Ectodermal cell (in vitro differentiated cells): Measurements from ENCODE around the gene TCP11.
"Not testable (repeated sequence)": the region's sequence is repeated elsewhere in the genome, so short reads cannot be mapped to it uniquely, and the experiment has no call there.

Source experiments
- H3K27ac ChIP-seq: 2 replicates; pipeline ENCODE4 v1.7.0; 2013; ENCODE audit warnings: mild to moderate bottlenecking, low read depth, low read length; ENCODE audit not compliant: insufficient read depth, poor library complexity, severe bottlenecking
- H3K27me3 ChIP-seq: 2 replicates; pipeline ENCODE4 v1.7.0; 2013; ENCODE audit warnings: mild to moderate bottlenecking, low read length; ENCODE audit not compliant: insufficient read depth, control insufficient read depth, poor library complexity, severe bottlenecking
- H3K36me3 ChIP-seq: one replicate; pipeline ENCODE4 v1.7.0; 2013; ENCODE audit warnings: low read length; ENCODE audit not compliant: control insufficient read depth, insufficient read depth
- H3K4me1 ChIP-seq: one replicate; pipeline ENCODE4 v1.7.0; 2013; ENCODE audit warnings: low read length; ENCODE audit not compliant: control insufficient read depth, insufficient read depth
- H3K4me3 ChIP-seq: 2 replicates; pipeline ENCODE4 v1.7.0; 2013; ENCODE audit warnings: low read depth, low read length, control low read depth; ENCODE audit not compliant: insufficient read depth
- H3K9me3 ChIP-seq: 2 replicates; pipeline ENCODE4 v1.7.0; 2013; ENCODE audit warnings: mild to moderate bottlenecking, low read length, moderate library complexity; ENCODE audit not compliant: control insufficient read depth
- WGBS, 2 experiments: methylation state at CpG; one replicate each; pipeline ENCODE4 v1.1.7; 2013; ENCODE audit warnings: missing lambda C conversion rate in 2 of 2; 5-methylcytosine and 5-hydroxymethylcytosine counted together

Gene TCP11

DNA sequence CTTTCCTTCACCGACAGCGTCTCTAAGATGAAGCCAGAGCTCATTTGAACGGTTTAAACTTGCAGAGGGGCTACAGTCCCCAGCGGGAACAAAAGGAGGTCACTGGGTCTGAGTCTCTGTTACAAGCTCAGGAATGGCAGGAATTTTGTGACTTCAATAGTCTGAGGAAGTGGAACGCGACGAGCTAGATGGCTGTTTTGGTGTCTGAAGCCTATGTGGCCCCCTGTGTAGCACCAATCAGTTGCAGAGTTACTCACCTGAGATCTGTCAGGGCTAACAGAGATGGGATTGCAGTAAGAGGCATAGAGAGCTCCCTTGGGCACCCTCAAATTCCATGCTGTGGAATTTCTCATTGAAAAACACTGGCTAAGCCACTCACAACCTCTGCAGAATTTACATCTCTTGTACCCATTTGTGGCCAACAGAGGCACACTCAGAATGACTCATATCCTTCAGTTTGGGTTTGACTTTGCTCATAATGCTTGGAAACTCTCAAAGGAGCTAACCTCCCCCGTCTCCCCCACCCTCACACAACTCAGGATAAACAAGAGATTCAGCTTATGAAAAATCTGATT lies 7.1 kb upstream of the TCP11 start:
- H3K27me3 ChIP-seq: no peaks in the 10 kb centered on the region
- H3K36me3 ChIP-seq: no peaks in the 10 kb centered on the region
- no peak overlapping the region for H3K4me3 ChIP-seq
- peaks cover 27% of the 10 kb centered on the region for H3K4me1 ChIP-seq
- peak overlapping the region; percentile 85 for H3K27ac ChIP-seq
- WGBS, 2 experiments: 8 to 9% methylated on average over 8 of the region's 8 CpGs
- H3K9me3 ChIP-seq: no peaks in the 10 kb centered on the region

DNA sequence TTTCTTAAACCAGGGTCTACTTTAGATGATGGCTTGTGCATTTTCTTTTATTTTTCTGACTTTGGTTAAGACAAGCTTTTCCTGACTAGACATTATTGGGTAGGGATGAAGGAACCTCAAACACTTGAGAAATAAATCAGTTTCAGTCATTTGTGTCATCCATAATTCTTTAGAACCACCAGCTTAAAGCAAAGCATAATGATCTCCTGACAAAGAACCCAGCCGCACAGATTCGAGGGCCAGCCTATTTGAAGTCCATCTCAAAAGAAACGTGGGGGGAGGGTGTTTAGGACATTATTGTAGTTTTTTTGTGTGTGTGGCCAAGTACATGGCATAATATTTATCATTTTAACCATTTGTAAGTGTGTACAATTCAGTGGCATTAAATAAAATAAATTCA lies 6.3 kb upstream of the TCP11 start:
- H3K4me3 ChIP-seq: no peak overlapping the region
- no peaks in the 10 kb centered on the region for H3K9me3 ChIP-seq
- peak overlapping the region; percentile 85 for H3K27ac ChIP-seq
- 27 to 39% methylated on average over 3 of the region's 3 CpGs for WGBS, 2 experiments
- H3K36me3 ChIP-seq: no peaks in the 10 kb centered on the region
- H3K4me1 ChIP-seq: peaks cover 27% of the 10 kb centered on the region
- H3K27me3 ChIP-seq: no peaks in the 10 kb centered on the region

- Histone ChIP-seq H3K27me3 (no peaks in the 10 kb centered on the region), H3K27ac (peak overlapping the region; percentile 85)
- 84 to 88% methylated on average over 3 of the region's 3 CpGs for WGBS, 2 experiments
Measured at GRCh38 chr6:35147026-35147425, 5.9 kb upstream of the TCP11 start.

DNA sequence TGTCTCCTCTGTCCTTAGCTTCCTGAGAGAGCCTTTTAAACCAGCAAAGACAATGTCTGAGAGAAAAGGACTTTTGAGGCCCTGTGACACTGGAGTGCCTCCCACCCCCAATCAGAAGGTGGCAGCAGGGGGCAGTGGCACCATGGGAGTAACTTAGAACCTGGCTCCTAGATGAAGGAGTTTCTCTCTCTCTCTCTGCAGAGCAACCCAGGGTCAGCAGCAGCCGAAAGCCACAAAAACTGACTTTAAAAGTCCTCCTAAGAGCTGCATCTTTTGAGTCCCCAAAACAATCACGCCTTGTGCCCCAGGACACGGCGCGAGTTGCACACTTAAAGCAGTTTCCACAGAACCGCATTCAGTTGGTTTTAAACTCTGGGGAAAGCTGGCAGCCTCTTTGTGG lies 5.3 kb upstream of the TCP11 start:
- Histone ChIP-seq H3K9me3 (no peaks in the 10 kb centered on the region), H3K4me3 (no peak overlapping the region), H3K27me3 (no peaks in the 10 kb centered on the region), H3K36me3 (no peaks in the 10 kb centered on the region), H3K4me1 (peaks cover 27% of the 10 kb centered on the region), H3K27ac (no peak overlapping the region)
- WGBS, 2 experiments: 73 to 74% methylated on average over 6 of the region's 6 CpGs

More at GRCh38 chr6:35147026-35147425, 5.9 kb upstream of the TCP11 start:
- Histone ChIP-seq H3K4me1 (peaks cover 27% of the 10 kb centered on the region), H3K9me3 (no peaks in the 10 kb centered on the region), H3K36me3 (no peaks in the 10 kb centered on the region), H3K4me3 (no peak overlapping the region)

- H3K27me3 ChIP-seq: no peaks in the 10 kb centered on the region
- H3K36me3 ChIP-seq: no peaks in the 10 kb centered on the region
- no peak overlapping the region for H3K27ac ChIP-seq
- no peak overlapping the region for H3K4me3 ChIP-seq
- H3K9me3 ChIP-seq: no peaks in the 10 kb centered on the region
- peaks cover 27% of the 10 kb centered on the region for H3K4me1 ChIP-seq
- 90 to 93% methylated on average over 3 of the region's 3 CpGs for WGBS, 2 experiments
Measured at GRCh38 chr6:35145757-35146156, 4.6 kb upstream of the TCP11 start.

- 87 to 94% methylated on average over 5 of the region's 5 CpGs for WGBS, 2 experiments
- H3K36me3 ChIP-seq: no peaks in the 10 kb centered on the region
- H3K9me3 ChIP-seq: no peaks in the 10 kb centered on the region
- H3K27me3 ChIP-seq: no peaks in the 10 kb centered on the region
- no peak overlapping the region for H3K27ac ChIP-seq
- no peak overlapping the region for H3K4me3 ChIP-seq
- H3K4me1 ChIP-seq: peaks cover 18% of the 10 kb centered on the region
Measured at GRCh38 chr6:35142588-35143569, 1.7 kb upstream of the TCP11 start.

- WGBS, 2 experiments: 90% methylated on average over 15 of the region's 15 CpGs
- H3K36me3 ChIP-seq: no peaks in the 10 kb centered on the region
Measured at GRCh38 chr6:35140639-35141006, 516 bp downstream of the TCP11 start.

GRCh38 chr6:35139924-35140638 lies 1.1 kb downstream of the TCP11 start:
- no peaks in the 10 kb centered on the region for H3K27me3 ChIP-seq
- no peak overlapping the region for H3K4me3 ChIP-seq
- no peaks in the 10 kb centered on the region for H3K36me3 ChIP-seq
- WGBS, 2 experiments: 44 to 45% methylated on average over 17 of the region's 17 CpGs
- H3K4me1 ChIP-seq: peaks cover 2% of the 10 kb centered on the region
- H3K27ac ChIP-seq: no peak overlapping the region
- H3K9me3 ChIP-seq: no peaks in the 10 kb centered on the region

More at GRCh38 chr6:35140639-35141006, 516 bp downstream of the TCP11 start:
- Histone ChIP-seq H3K27ac (no peak overlapping the region), H3K27me3 (no peaks in the 10 kb centered on the region), H3K9me3 (no peaks in the 10 kb centered on the region), H3K4me1 (peaks cover 2% of the 10 kb centered on the region), H3K4me3 (no peak overlapping the region)

DNA sequence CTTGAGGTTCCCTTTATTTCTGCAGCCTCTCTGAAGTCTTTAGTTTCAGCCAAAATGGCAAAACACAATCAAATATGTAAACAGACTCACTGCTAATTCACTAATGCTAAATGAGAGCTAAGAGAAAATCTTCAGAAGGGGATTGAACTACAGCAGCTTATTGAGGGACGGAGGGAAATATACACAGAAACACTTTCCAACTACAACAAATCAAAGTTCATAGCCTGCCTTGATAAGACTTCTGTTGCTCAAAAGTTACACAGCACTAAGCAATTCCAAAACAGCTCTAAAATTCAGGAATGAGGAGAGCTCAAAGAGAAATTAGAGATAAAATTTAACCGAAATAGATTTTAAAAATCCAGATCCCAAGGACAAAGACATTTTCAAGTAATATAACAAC lies 1.7 kb downstream of the TCP11 start:
- Histone ChIP-seq H3K36me3 (no peaks in the 10 kb centered on the region), H3K27me3 (no peaks in the 10 kb centered on the region), H3K4me1 (peaks cover 2% of the 10 kb centered on the region), H3K9me3 (no peaks in the 10 kb centered on the region), H3K27ac (no peak overlapping the region), H3K4me3 (no peak overlapping the region)
- WGBS, 2 experiments: 90 to 100% methylated on average over 1 to 2 of the region's 2 CpGs

DNA sequence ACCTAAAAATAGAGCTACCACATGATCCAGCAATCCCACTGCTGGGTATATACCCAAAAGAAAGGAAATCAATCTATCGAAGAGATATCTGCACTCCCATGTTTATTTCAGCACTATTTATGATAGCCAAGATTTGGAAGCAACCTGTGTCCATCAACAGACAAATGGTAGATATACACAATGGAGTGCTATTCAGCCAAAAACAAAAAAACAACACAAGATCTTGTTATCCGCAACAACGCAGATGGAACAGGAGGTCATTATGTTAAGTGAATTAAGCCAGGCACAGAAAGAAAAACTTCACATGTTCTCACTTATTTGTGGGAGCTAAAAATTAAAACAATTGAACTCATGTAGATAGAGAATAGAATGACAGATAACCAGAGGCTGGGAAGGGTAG lies 2.9 kb downstream of the TCP11 start:
- H3K9me3 ChIP-seq, H3K4me3 ChIP-seq, H3K36me3 ChIP-seq, H3K27ac ChIP-seq, H3K27me3 ChIP-seq, H3K4me1 ChIP-seq: not testable (repeated sequence)
- 92 to 96% methylated on average over 3 of the region's 3 CpGs for WGBS, 2 experiments
